GM13977 (cell line): ENCODE results near the gene CLTC.

Experiments
- DNase-seq: peaks from one replicate; pipeline ENCODE4 v3.0.0; 2012; ENCODE audit warnings: low spot score
- CTCF ChIP-seq: IDR thresholded peaks from 2 replicates; pipeline ENCODE4 v1.5.1; 2012; ENCODE audit warnings: mild to moderate bottlenecking, control low read depth; ENCODE audit not compliant: insufficient read depth; ENCODE audit errors: extremely low read depth, missing control alignments
- in situ Hi-C: fragments of 300-500 bp; cut with MboI; formaldehyde crosslinking; loops from one replicate; pipeline ENCODE4 v1.12.0; 2022; ENCODE audit warnings: low sequenced_read_pairs, low pct_unique_long_range_greater_than_20kb, mixed read lengths, inconsistent platforms; ENCODE audit not compliant: unreplicated experiment

Gene CLTC

DNA sequence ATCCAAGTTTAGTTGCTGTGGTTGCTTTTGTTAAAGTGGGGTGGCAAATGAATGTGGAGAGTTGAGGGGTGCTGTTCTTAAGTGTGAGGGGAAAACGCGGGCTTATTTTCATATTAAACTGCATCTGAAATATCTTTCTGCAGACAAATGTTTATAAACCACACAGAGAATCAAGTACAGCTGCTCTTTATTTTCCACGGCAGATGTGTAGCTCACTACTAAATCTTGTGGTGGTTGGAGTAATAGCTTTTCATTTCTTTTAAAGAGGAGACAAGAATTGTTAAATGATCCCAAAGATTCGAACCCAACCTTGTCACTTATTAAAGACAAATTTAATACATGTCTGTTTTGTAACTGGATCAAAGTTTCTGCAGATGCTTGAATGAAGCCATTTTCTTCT, 2.1 kb downstream of the CLTC start:
- in situ Hi-C loops: no loop called here

GRCh38 chr17:59623151-59623550, 3.5 kb downstream of the CLTC start:
- no peak for DNase-seq
- TF ChIP-seq CTCF: no peak
- in situ Hi-C loops: no loop called here

More for the DNA sequence above, 2.1 kb downstream of the CLTC start:
- no peak for DNase-seq
- no peak for TF ChIP-seq CTCF

- DNase-seq: no peak
- TF ChIP-seq CTCF: no peak
- in situ Hi-C loops: no loop called here
Observed at GRCh38 chr17:59626756-59627155, 7.1 kb downstream of the CLTC start.

DNA sequence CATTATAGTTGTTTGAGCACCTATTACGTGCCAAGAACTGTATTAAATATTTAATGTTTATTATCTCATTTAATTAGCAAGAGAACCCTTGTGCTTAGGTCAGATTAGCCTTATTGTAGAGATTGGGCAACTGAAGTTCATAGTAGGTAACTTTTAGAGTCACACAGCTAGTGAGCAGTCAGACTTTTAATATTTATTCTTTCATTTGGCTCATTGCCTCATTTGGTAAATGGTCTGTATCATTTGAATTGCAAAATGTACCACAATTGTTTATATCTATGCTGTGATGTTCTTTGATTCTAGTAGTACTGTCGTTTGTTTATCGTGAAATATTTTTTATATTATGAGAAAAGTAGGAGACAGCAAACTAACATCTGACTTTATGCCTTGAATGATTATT, 7.6 kb downstream of the CLTC start:
- no peak for DNase-seq
- TF ChIP-seq CTCF: no peak
- in situ Hi-C loops: no loop called here

GRCh38 chr17:59627770-59628171, 8.1 kb downstream of the CLTC start:
- TF ChIP-seq CTCF: no peak
- no peak for DNase-seq

DNA sequence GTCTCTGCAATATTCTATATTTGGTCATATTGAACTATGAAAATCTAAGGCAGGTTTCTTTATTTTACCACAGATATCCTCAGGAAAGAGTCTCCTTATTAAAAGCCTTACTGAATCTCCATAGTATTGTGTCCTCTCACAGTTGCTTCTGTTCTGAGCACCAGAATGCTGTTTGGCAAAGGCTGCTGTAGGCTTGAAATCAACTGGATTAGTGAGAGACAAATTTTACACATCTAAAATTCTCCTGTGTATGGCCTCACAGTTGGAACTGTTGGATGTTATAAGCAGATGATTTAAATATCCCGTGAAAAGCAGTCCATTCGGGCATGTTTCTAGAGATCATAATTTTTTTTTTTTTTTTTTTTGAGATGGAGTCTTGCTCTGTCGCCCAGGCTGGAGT, 9.5 kb downstream of the CLTC start:
- TF ChIP-seq CTCF: no peak
- in situ Hi-C loops: no loop called here
- no peak for DNase-seq

More at GRCh38 chr17:59627770-59628171, 8.1 kb downstream of the CLTC start:
- in situ Hi-C loops: no loop called here

DNA sequence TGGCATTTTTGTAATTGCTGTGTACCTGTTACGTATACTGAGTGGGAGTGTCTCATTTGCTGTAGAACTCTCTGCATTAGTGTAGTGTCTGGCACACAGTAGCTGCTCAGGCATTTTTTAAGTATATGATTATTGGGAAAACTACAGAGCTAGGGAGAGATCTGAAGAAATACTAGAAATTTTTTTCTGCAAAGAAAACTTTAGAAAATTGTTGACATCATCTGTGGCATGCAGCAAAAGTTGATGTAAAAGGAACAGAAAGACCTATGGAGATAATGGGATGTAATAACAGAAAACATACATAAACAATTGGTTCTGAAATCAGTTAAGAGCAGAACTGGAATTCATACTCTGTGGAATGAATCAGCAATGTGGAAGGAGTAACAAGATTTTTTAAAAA, 11.6 kb downstream of the CLTC start:
- no peak for TF ChIP-seq CTCF
- no peak for DNase-seq
- in situ Hi-C loops: no loop called here
